ENCODE measurements around the gene SCFD2.

Gene SCFD2

DNA sequence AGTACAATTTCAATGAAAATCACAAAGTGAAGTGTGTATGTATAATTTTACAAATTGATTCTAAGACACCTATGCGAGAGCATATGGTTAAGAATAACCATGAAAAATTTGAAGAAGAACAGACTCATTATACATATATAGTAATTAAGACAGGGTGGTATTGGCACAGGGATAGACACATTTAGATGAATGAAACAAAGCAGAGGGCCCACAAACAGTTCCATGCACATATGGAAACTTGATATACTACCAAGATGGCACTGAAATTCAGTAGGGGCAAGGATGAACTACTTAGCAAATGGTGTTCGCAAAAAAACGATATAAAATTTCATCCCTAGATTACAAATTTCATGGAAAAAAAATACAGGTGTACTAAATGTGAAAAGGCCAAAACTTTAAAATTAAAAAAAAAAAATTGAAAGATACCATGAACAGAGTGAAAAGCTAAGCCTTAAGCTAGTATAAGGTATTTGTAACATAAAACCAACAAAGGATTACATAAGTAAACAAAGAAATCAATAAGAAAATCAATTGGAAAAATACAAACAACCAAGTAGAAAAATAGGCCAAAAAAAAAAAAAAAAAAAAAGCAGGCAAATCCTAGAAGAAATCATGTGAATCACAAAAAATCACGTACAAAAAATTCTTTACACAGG lies 418.3 kb downstream of the SCFD2 start:
- no peak for DNase-seq

- no peak for DNase-seq
These were observed 419.0 kb downstream of the SCFD2 start for GRCh38 chr4:52946855-52947254.

DNA sequence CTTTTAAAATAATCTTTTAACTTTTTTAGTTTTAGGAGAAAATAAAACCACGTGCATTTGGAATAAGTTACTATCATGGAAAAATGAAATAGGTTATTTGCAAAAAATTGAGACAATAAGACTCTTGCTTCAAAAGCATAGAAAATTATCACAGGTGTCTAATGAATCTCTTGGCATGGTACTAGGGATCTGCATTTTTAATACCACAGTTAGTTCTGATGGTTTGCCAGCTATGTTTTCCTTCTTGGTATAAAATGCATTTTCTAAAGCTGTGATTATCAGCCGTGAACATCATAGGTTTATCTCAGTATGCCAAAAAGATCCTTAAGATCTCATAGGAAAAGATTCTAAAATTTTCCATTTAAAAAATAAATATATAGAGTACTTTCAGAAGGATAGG lies 419.9 kb downstream of the SCFD2 start:
- DNase-seq, result no peak

GRCh38 chr4:52945326-52945898 lies 420.4 kb downstream of the SCFD2 start:
- DNase-seq, result no peak

- no peak for DNase-seq
These were observed 422.2 kb downstream of the SCFD2 start for GRCh38 chr4:52943677-52944076.

GRCh38 chr4:52942936-52943335 lies 422.9 kb downstream of the SCFD2 start:
- DNase-seq, result no peak

DNA sequence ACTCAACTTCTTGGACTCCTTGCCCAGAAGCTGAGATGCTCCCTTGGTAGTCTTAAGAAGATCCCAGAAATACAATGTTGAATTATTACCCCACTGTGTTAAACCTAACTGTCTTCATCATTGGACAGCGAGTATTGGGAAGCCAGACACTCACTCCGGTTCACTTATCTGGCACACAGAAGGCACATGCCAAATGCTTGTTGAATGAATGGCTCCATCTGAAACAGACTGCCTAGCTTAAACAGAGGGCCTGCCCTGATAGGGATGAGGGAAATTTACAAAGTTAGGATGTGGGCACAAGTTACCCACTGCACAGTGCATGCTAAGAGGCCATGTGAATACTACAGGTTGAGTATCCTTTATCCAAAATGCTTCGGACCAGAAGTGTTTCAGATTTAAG lies 424.4 kb downstream of the SCFD2 start:
- DNase-seq, result no peak

- DNase-seq, result no peak
These were observed 426.1 kb downstream of the SCFD2 start for GRCh38 chr4:52939739-52940138.

DNA sequence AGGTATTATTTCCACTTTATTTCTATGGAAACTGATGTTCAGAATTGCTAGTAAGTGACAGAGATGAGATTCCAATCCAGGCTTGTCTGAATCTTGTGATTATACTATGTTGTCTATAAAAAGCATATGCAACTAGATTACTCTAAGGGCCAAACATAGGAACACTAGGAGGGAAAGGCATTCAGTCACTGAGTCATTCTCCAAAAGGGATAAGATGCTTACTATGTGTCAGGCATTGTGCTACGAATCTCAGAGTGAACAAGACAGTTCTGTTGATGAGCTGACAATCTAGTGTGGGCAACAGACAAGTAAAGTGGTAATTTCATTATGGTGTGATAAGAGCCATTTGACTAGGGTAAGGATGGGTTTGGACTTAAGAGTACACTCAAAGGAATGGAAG lies 426.5 kb downstream of the SCFD2 start:
- no peak for DNase-seq

- no peak for DNase-seq
These were observed 428.0 kb downstream of the SCFD2 start for GRCh38 chr4:52937829-52938228.

DNA sequence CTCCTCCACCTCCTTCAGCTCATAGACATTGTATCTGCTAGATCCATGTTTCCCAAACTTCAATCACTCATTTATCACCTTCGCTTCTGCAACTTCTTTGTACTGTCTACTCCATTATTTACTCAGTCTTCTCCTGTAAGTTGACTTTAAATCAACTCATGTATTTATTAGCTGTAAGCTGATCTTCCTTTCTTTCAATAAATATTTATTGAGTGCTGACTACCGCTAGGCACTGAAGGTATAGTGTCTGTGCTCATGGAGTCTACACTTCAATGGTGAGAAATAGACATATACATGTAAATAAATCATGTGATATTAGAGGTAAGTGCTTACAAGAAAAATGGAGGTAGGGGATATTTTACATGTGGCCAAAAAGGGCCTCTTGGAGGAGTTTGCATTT lies 429.1 kb downstream of the SCFD2 start:
- no peak for DNase-seq

DNA sequence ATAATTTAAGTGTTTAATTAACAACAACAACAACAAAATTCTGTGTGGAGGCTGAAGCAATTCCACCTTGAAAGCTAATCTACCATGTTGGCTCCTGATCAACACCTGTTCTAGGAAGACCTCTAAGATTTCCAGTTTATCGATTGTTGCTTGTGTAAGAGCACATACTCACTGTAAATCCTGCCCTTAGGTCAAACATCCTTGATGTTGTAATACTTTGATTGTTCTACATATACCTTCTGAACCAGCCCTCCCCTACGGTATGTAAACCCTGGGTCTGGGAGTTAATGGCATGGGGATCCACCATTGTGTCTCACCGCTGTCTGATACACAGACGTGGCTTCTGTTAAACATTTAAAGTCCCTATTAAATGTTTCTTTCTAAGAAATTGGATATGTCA lies 430.5 kb downstream of the SCFD2 start:
- DNase-seq, result no peak

DNA sequence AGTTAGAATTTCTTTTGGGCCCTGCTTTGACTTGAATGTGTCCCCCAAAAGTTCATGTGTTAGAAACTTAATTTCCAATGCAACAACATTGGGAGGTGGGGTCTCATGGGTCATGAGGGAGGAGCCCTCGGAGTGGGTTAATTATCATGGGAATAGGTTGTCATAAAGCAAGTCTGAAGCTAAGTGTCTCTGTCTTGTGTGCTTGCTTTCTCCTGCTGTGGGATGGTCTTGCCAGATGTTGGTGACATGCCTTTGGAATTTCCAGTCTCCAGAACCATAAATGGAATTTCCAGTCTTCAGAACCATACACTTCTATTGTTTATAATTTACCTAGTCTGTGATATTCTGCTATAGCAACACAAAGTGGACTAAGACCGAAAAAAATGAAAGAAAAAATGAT lies 432.1 kb downstream of the SCFD2 start:
- no peak for DNase-seq

- DNase-seq, result no peak
These were observed 433.0 kb downstream of the SCFD2 start for GRCh38 chr4:52932591-52933470.

- no peak for DNase-seq
These were observed 434.6 kb downstream of the SCFD2 start for GRCh38 chr4:52931243-52931642.

DNA sequence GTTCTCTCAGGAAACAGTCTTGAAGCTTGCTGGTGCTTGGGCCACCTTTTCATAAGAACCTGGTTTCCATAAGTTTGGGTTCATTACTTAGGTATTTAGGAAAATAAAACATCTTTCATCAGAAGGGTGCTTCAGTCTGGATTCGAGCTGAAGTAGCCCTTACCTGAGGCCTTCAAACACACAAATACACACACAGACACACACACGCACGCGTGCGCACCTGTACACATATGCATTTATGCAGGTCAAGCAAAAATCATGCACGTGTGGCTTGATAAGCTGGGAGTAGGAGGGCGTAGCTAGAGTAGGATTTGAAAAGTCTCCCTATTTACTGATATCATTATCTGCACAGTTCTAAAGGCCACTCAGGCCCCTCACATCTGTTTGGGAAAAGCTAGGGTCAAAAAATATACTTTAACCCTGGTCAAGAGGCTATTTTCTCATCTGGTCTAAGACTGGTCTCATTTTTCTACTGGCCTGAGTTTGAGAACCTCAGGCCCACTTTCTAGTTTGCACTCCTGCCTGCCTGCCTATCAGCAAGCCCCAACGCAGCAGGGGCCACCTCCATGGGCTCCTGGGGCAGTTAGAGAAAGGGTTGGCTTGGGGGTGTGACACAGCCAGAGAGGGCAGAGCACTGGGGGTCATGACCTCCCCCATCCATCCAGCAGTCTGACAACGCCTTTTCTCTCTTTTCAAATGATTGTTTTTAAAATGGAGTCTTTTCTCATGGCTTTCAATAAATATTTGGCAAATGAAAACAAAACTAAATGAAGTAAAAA lies 439.5 kb downstream of the SCFD2 start:
- no peak for DNase-seq

GRCh38 chr4:52925531-52925968 lies 440.3 kb downstream of the SCFD2 start:
- no peak for DNase-seq

DNA sequence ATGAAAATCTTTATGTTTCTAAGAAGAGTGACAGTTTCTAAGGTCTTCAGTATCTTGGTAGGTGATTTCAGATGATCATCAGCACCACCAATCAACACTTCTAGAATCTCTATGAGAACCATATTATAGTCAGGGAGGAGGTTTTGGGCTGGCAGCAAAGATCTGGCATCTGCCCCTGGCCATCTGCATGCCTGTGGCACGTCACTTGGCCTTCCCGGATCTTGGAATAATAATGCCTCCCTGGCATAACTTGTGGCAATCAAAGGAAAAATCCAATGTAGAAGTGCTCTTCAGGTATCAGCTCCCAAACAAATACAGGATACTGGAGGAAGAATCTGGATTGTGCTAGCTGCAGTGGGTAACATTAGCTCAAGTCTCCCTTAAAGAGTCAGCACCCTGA lies 446.4 kb downstream of the SCFD2 start:
- no peak for DNase-seq

DNA sequence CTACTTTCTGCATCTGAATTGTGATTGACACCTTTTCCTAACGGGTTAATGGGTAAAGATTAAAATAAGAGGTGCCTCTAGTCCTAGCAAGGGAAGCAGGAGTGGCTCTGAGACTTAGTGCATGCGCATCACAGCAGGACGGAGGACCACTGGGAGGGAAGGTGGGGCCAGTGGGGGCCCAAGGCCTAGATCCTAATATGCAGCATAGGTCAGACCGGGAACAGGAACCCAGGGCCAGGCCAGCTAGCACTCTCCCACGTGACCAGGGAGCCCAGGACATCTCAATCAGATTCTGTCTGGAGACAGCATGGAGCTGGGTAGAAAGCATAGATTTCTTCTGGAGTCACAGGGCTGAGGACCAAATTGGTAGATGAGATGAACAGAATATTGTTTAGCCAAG lies 448.0 kb downstream of the SCFD2 start:
- DNase-seq, result no peak

DNA sequence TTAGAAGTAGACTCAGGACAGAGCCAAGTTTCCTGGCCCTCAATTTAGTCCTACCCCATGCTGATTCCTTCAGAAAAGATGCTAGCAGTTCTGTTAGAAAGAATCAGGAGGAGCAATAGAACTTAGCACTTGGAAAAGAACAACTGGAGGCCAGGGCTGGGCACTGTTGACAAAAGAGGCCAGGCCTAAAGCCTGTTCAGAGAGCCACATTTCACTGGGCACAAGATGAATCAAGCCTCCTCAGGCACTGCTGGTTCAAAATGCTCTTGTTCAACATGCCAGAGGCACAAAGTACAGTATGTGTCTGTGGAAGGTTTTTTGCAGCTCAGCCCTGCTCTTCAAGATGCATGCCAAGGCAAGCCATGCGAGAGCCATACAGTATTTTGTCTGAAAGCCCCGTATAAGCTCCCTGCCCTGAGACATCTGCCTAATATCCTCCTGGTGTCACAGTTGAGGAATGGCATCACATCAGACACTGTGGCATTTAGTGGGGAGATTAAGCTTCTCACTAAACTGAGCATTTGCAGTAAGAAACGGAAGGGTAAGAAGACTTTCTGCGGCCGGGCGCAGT lies 450.0 kb downstream of the SCFD2 start:
- no peak for DNase-seq

DNA sequence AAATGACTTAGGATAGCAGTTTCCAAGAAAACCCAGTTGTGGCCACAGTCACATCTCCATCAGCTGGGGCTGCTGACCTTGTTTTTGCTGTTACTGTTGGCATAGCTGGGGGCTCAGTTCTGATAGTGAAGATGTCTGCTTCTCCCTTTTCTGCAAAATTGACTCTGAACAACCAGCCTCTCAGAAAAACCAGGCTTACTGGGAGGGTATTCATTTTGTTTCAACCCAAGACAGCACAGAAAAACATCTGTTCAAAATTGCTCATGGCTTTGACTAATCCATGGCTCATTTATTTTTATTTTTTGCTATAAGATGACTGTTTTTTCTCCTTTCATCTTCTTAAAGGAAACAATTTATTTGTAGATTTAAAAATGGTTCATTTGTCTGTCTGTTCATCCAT lies 450.7 kb downstream of the SCFD2 start:
- DNase-seq, result no peak

DNA sequence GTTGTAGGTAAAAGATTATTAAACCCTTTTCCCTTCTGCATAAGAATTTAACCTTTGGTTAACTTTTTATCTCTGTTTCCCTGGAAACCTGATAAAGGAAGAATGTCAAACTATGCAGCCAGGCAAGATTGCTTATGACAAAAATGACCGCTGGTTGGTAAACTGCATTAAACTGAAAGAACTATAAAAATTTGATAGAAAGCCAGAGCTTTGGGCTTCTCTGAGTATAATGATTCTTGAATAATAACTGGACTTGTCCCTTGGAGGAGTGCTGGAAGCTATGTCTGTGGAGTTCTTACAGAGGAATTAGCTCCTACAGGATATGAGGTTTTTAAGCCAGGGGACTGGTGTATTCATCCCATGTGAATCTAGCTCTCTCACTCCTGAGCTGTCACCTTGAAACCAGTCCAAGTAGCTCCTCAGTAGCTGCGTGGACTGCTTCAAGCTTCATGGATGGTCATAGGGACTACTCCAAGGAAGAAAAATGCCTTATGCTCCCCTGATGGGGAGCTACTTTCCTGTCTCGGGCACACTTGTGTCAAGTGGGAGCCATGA lies 451.7 kb downstream of the SCFD2 start:
- no peak for DNase-seq

- DNase-seq, result no peak
These were observed 453.3 kb downstream of the SCFD2 start for GRCh38 chr4:52912608-52913007.
